H9 (cell line): ENCODE measurements around the gene FAM81B. TPM values are rescaled to one million over a fixed set of nuclear protein-coding genes. Genes with fewer than 3 reads are reported as not detected.

Experiments
- DNase-seq: peaks from one replicate; pipeline ENCODE4 v3.0.0-alpha.2; 2017
- H2AFZ ChIP-seq: one replicate; pipeline ENCODE4 v1.6.1; 2013; ENCODE audit warnings: mild to moderate bottlenecking, low read length, control low read depth, moderate library complexity
- H2AK5ac ChIP-seq: 2 replicates; pipeline ENCODE4 v1.6.1; 2013; ENCODE audit warnings: low read length, control low read depth, mixed read lengths; ENCODE audit not compliant: insufficient read length
- H2BK120ac ChIP-seq: one replicate; pipeline ENCODE4 v1.6.1; 2013; ENCODE audit warnings: low read depth, mild to moderate bottlenecking, low read length, control low read depth, inconsistent platforms; ENCODE audit not compliant: poor library complexity, severe bottlenecking
- H2BK12ac ChIP-seq: 2 replicates; pipeline ENCODE4 v1.6.1; 2013; ENCODE audit warnings: low read length, control low read depth, mixed read lengths, low read depth; ENCODE audit not compliant: insufficient read length
- H2BK15ac ChIP-seq: 2 replicates; pipeline ENCODE4 v1.6.1; 2013; ENCODE audit warnings: low read depth, low read length, control low read depth
- H2BK20ac ChIP-seq: one replicate; pipeline ENCODE4 v1.6.1; 2013; ENCODE audit warnings: low read depth, mild to moderate bottlenecking, low read length, control low read depth, inconsistent platforms; ENCODE audit not compliant: poor library complexity, severe bottlenecking
- H2BK5ac ChIP-seq: 2 replicates; pipeline ENCODE4 v1.6.1; 2013; ENCODE audit warnings: low read length, control low read depth, mixed read lengths; ENCODE audit not compliant: insufficient read length
- H3K14ac ChIP-seq: 2 replicates; pipeline ENCODE4 v1.6.1; 2013; ENCODE audit warnings: low read length, control low read depth; ENCODE audit not compliant: insufficient read depth
- H3K18ac ChIP-seq: 2 replicates; pipeline ENCODE4 v1.6.1; 2013; ENCODE audit warnings: low read depth, mild to moderate bottlenecking, mixed read lengths, low read length, control low read depth; ENCODE audit not compliant: insufficient read length
- H3K23ac ChIP-seq: 2 replicates; pipeline ENCODE4 v1.6.1; 2013; ENCODE audit warnings: low read length, control low read depth, mixed read lengths, low read depth; ENCODE audit not compliant: insufficient read length
- H3K23me2 ChIP-seq: 2 replicates; pipeline ENCODE4 v1.6.1; 2013; ENCODE audit warnings: low read depth, mild to moderate bottlenecking, mixed read lengths, low read length, control low read depth; ENCODE audit not compliant: insufficient read length, poor library complexity, severe bottlenecking
- H3K27ac ChIP-seq: 2 replicates; pipeline ENCODE4 v1.5.1; 2013; ENCODE audit warnings: low read length, control low read depth, mixed read lengths, low read depth; ENCODE audit not compliant: insufficient read length
- H3K27me3 ChIP-seq: 2 replicates; pipeline ENCODE4 v1.6.1; 2013; ENCODE audit warnings: low read length, control low read depth, inconsistent platforms; ENCODE audit not compliant: insufficient read depth
- H3K4ac ChIP-seq: 2 replicates; pipeline ENCODE4 v1.6.1; 2013; ENCODE audit warnings: low read depth, mild to moderate bottlenecking, control low read depth, inconsistent platforms, low read length, moderate library complexity
- H3K4me1 ChIP-seq: 2 replicates; pipeline ENCODE4 v1.6.1; 2013; ENCODE audit warnings: low read length, control low read depth, inconsistent platforms; ENCODE audit not compliant: insufficient read depth
- H3K4me2 ChIP-seq: 2 replicates; pipeline ENCODE4 v1.6.1; 2013; ENCODE audit warnings: low read length, control low read depth, mixed read lengths; ENCODE audit not compliant: insufficient read length, insufficient read depth
- H3K56ac ChIP-seq: 2 replicates; pipeline ENCODE4 v1.6.1; 2013; ENCODE audit warnings: low read depth, mild to moderate bottlenecking, mixed read lengths, low read length, control low read depth; ENCODE audit not compliant: insufficient read length
- H3K79me1 ChIP-seq: 2 replicates; pipeline ENCODE4 v1.6.1; 2013; ENCODE audit warnings: low read depth, mild to moderate bottlenecking, moderate library complexity, low read length, control low read depth, inconsistent platforms; ENCODE audit not compliant: insufficient read depth, poor library complexity, severe bottlenecking
- H3K79me2 ChIP-seq: 2 replicates; pipeline ENCODE4 v1.6.1; 2013; ENCODE audit warnings: low read length, control low read depth, inconsistent platforms; ENCODE audit not compliant: insufficient read depth
- H3K9ac ChIP-seq: 2 replicates; pipeline ENCODE4 v1.6.1; 2013; ENCODE audit warnings: low read length, control low read depth, mixed read lengths; ENCODE audit not compliant: insufficient read length; ENCODE audit errors: extremely low read depth
- H3K9me3 ChIP-seq: one replicate; pipeline ENCODE4 v1.6.1; 2013; ENCODE audit warnings: low read depth, low read length, inconsistent platforms; ENCODE audit not compliant: control insufficient read depth
- H3T11ph ChIP-seq: one replicate; pipeline ENCODE4 v1.6.1; 2013; ENCODE audit warnings: mild to moderate bottlenecking, low read length, control low read depth, inconsistent platforms
- H4K20me1 ChIP-seq: one replicate; pipeline ENCODE4 v1.6.1; 2013; ENCODE audit not compliant: control insufficient read depth, insufficient read length, insufficient read depth
- H4K5ac ChIP-seq: 2 replicates; pipeline ENCODE4 v1.6.1; 2013; ENCODE audit warnings: low read depth, mild to moderate bottlenecking, mixed read lengths, low read length, control low read depth; ENCODE audit not compliant: insufficient read length
- H4K8ac ChIP-seq: replicated peaks from 2 replicates; pipeline ENCODE4 v1.6.1; 2013; ENCODE audit warnings: low read length, control low read depth, mixed read lengths, low read depth; ENCODE audit not compliant: insufficient read length
- H4K91ac ChIP-seq: 2 replicates; pipeline ENCODE4 v1.6.1; 2013; ENCODE audit warnings: low read depth, mild to moderate bottlenecking, moderate library complexity, mixed read lengths, low read length, control low read depth; ENCODE audit not compliant: insufficient read length
- H3K27ac Mint-ChIP-seq, 3 experiments: 2 replicates in 2 of 3; 3 replicates in 1 of 3; pipeline ENCODE4 v1.8.0; 2020 to 2021; ENCODE audit warnings: mixed read lengths in 3 of 3, mild to moderate bottlenecking in 1 of 3, moderate library complexity in 1 of 3
- H3K27me3 Mint-ChIP-seq: 2 replicates; pipeline ENCODE4 v1.8.0; 2021; ENCODE audit warnings: low read depth, mild to moderate bottlenecking, moderate library complexity, mixed read lengths
- H3K36me3 Mint-ChIP-seq, 3 experiments: 2 replicates in 2 of 3; 3 replicates in 1 of 3; pipeline ENCODE4 v1.8.0; 2020 to 2021; ENCODE audit warnings: low read depth in 3 of 3, mixed read lengths in 3 of 3; ENCODE audit not compliant: insufficient read depth in 1 of 3
- H3K4me1 Mint-ChIP-seq, 2 experiments: 2 replicates each; pipeline ENCODE4 v1.8.0; 2020; ENCODE audit warnings: mixed read lengths in 2 of 2
- H3K4me3 Mint-ChIP-seq, 2 experiments: 2 replicates in 1 of 2; 3 replicates in 1 of 2; pipeline ENCODE4 v1.8.0; 2020 to 2021; ENCODE audit warnings: mild to moderate bottlenecking in 2 of 2, mixed read lengths in 2 of 2, moderate library complexity in 1 of 2
- H3K9me3 Mint-ChIP-seq, 2 experiments: 2 replicates in 1 of 2; 3 replicates in 1 of 2; pipeline ENCODE4 v1.8.0; 2020; ENCODE audit warnings: mild to moderate bottlenecking in 2 of 2, mixed read lengths in 2 of 2, moderate library complexity in 1 of 2
- CTCF ChIP-seq: fragments of 200-600 bp; sonication (generic); conservative IDR thresholded peaks from 3 replicates; pipeline ENCODE4 v1.8.0; 2021; ENCODE audit warnings: antibody characterized with exemption, mild to moderate bottlenecking
- WGBS: extraction: QIAGEN DNeasy Blood & Tissue Kit; methylation state at CpG from one replicate; pipeline ENCODE4 v1.1.7; 2013; ENCODE audit warnings: missing lambda C conversion rate, low lambda C conversion rate, mixed read lengths; ENCODE audit not compliant: insufficient read length; ENCODE audit errors: extremely low coverage; 5-methylcytosine and 5-hydroxymethylcytosine counted together
- total RNA-seq: library from RNA; stranded (reverse); gene quantifications from 2 replicates; pipeline ENCODE4 v1.2.1, GENCODE V29; 2021

FAM81B gene
- total RNA-seq, 1 experiment from 2014 or later, result not detected

GRCh38 chr5:95352691-95353090, 38.5 kb upstream of the FAM81B start:
- H3T11ph ChIP-seq, result no peak overlapping the region
- H3K27ac ChIP-seq, result no peak overlapping the region
- no peak overlapping the region for H2AK5ac ChIP-seq
- H4K91ac ChIP-seq, result no peak overlapping the region
- Mint-ChIP-seq H3K27ac (no peak overlapping the region), H3K36me3 (peaks cover 4 to 9% (median 6%) of the 10 kb centered on the region in 3 experiments; a peak in 6 of 7 replicates), H3K27me3 (no peaks in the 10 kb centered on the region; the same call in 1 of the 2 replicates), H3K4me1 (no peaks in the 10 kb centered on the region), H3K9me3 (peaks cover 5 to 12% of the 10 kb centered on the region in 2 experiments; a peak in 4 of 5 replicates), H3K4me3 (no peak overlapping the region)
- H3K56ac ChIP-seq, result no peak overlapping the region
- H2BK120ac ChIP-seq, result no peak overlapping the region
- H3K4me1 ChIP-seq, result no peaks in the 10 kb centered on the region
- H3K79me2 ChIP-seq, result no peaks in the 10 kb centered on the region
- no CpG with 5 or more reads among the region's 3 CpGs for WGBS
- H3K23ac ChIP-seq, result no peak overlapping the region
- H2BK12ac ChIP-seq, result no peak overlapping the region
- no peaks in the 10 kb centered on the region for H3K23me2 ChIP-seq
- no peak overlapping the region for H3K18ac ChIP-seq
- no peak overlapping the region for H3K4ac ChIP-seq
- H2BK5ac ChIP-seq, result no peak overlapping the region
- H3K9ac ChIP-seq, result no peak overlapping the region
- no peak for TF ChIP-seq CTCF
- no peak overlapping the region for H2BK15ac ChIP-seq
- H2BK20ac ChIP-seq, result no peak overlapping the region
- H3K9me3 ChIP-seq, result no peaks in the 10 kb centered on the region
- no peak for DNase-seq
- H3K79me1 ChIP-seq, result no peaks in the 10 kb centered on the region
- H3K27me3 ChIP-seq, result no peaks in the 10 kb centered on the region
- no peak overlapping the region for H4K5ac ChIP-seq
- no peaks in the 10 kb centered on the region for H4K20me1 ChIP-seq
- no peak overlapping the region for H2AFZ ChIP-seq
- H3K14ac ChIP-seq, result no peak overlapping the region
- H4K8ac ChIP-seq, result no peak overlapping the region
- no peak overlapping the region for H3K4me2 ChIP-seq
